ENCODE results near the gene RGS6.

DNA sequence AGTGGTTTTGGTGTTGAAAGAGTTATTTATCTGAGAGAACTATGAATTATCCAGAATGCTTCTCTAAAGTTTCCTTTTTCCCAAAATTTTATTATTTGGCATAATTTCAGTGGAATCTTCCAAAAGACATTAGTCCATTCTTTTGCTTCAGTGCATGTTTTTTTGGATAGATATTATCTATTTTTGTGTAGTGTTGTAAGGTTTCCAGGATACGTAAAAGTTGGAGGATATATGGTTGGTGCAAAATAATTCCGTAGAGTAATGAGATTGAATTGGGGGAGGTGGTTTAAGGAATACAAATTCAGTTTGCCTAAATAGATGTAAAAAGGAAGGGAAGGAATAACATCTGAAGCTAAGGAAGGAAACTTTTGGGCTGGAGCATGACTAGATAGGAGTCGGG lies 186.6 kb downstream of the RGS6 start:
- TF ChIP-seq POLR2A (IDR thresholded peaks at IDR 0.05; ENCODE audit: low read depth, low read length) (no peak), TAF1 (IDR thresholded peaks at IDR 0.05; ENCODE audit: borderline replicate concordance, low read depth, low read length) (no peak), POLR2AphosphoS5 (IDR thresholded peaks at IDR 0.05; ENCODE audit: low read depth, low read length) (no peak)

Measured in GM12892 (cell line).